ENCODE measurements around the gene MAPKAPK3.

DNA sequence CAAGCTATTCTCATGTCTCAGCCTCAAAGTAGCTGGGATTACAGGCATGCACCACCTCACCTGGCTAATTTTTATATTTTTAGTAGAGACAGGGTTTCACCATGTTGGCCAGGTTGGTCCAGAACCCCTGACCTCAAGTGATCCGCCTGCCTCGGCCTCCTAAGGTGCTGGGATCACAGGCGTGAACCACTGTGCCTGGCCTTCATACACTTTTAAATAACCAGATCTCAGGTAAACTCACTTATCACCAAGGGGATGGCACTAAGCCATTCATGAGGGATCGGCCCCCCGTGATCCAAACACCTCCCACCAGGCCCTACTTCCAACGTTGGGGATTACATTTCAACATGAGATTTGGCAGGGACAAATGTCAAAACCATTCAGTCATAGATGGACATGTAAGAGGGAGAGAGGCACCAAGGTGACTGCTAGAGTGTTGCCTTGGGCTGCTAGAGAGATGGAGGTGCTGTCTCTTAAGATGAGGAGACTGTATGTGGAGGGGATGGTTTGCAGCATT lies 44.4 kb downstream of the MAPKAPK3 start:
- TF ChIP-seq, protein P1, sequence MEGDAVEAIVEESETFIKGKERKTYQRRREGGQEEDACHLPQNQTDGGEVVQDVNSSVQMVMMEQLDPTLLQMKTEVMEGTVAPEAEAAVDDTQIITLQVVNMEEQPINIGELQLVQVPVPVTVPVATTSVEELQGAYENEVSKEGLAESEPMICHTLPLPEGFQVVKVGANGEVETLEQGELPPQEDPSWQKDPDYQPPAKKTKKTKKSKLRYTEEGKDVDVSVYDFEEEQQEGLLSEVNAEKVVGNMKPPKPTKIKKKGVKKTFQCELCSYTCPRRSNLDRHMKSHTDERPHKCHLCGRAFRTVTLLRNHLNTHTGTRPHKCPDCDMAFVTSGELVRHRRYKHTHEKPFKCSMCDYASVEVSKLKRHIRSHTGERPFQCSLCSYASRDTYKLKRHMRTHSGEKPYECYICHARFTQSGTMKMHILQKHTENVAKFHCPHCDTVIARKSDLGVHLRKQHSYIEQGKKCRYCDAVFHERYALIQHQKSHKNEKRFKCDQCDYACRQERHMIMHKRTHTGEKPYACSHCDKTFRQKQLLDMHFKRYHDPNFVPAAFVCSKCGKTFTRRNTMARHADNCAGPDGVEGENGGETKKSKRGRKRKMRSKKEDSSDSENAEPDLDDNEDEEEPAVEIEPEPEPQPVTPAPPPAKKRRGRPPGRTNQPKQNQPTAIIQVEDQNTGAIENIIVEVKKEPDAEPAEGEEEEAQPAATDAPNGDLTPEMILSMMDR (IDR thresholded peaks at IDR 0.05): no peak
- no peak for TF ChIP-seq POLR2A (IDR thresholded peaks at IDR 0.05)
